HTR-8/SVneo (cell line): ENCODE results near the gene PLG.
"Not testable (repeated sequence)": the region's sequence is repeated elsewhere in the genome, so short reads cannot be mapped to it uniquely, and the experiment has no call there.

Experiments
- DNase-seq: peaks from one replicate; pipeline ENCODE4 v3.0.0; 2011; ENCODE audit warnings: low spot score, mixed read lengths; ENCODE audit not compliant: insufficient read length
- FAIRE-seq: peaks from 2 replicates; lab custom pipeline; 2011; peaks lifted over from hg19 to GRCh38; lab: Jason Lieb, UNC

The PLG gene

GRCh38 chr6:160696884-160697283 is 5.2 kb upstream of the PLG start:
- not testable (repeated sequence) for DNase-seq, FAIRE-seq

GRCh38 chr6:160697826-160698225 is 4.2 kb upstream of the PLG start:
- DNase-seq = no peak

GRCh38 chr6:160704688-160705087 is 2.6 kb downstream of the PLG start:
- not testable (repeated sequence) for DNase-seq, FAIRE-seq

More at GRCh38 chr6:160697826-160698225, 4.2 kb upstream of the PLG start:
- FAIRE-seq = no peak

- not testable (repeated sequence) for DNase-seq, FAIRE-seq
Observed at GRCh38 chr6:160708993-160709392, 6.9 kb downstream of the PLG start.

- FAIRE-seq = no peak
- DNase-seq = no peak
Observed at GRCh38 chr6:160714731-160715316, 12.8 kb downstream of the PLG start.

- FAIRE-seq (no peak), DNase-seq (no peak)
Observed at GRCh38 chr6:160730911-160731310, 28.9 kb downstream of the PLG start.

GRCh38 chr6:160733050-160733646 is 31.1 kb downstream of the PLG start:
- FAIRE-seq = no peak
- DNase-seq = no peak

- FAIRE-seq = no peak
- no peak for DNase-seq
Observed at GRCh38 chr6:160734627-160735026, 32.6 kb downstream of the PLG start.

- DNase-seq = no peak
- no peak for FAIRE-seq
Observed at GRCh38 chr6:160735523-160735922, 33.5 kb downstream of the PLG start.

GRCh38 chr6:160737934-160738333 is 35.9 kb downstream of the PLG start:
- DNase-seq (no peak), FAIRE-seq (no peak)

- no peak for FAIRE-seq
- DNase-seq = no peak
Observed at GRCh38 chr6:160739955-160740354, 37.9 kb downstream of the PLG start.

GRCh38 chr6:160741012-160741411 is 39.0 kb downstream of the PLG start:
- DNase-seq = not testable (repeated sequence)
- FAIRE-seq = peak; percentile 48

GRCh38 chr6:160742090-160742489 is 40.0 kb downstream of the PLG start:
- FAIRE-seq (no peak), DNase-seq (no peak)

- peak; percentile 13 for FAIRE-seq
- DNase-seq = no peak
Observed at GRCh38 chr6:160750276-160750689, 48.2 kb downstream of the PLG start.

GRCh38 chr6:160753211-160753610 is 51.2 kb downstream of the PLG start:
- not testable (repeated sequence) for DNase-seq, FAIRE-seq

- FAIRE-seq = no peak
- DNase-seq = no peak
Observed at GRCh38 chr6:160755165-160755564, 53.1 kb downstream of the PLG start.

GRCh38 chr6:160756021-160756420 is 54.0 kb downstream of the PLG start:
- DNase-seq (no peak), FAIRE-seq (no peak)

GRCh38 chr6:160756871-160757270 is 54.8 kb downstream of the PLG start:
- no peak for DNase-seq

GRCh38 chr6:160764847-160765246 is 62.8 kb downstream of the PLG start:
- no peak for DNase-seq
- FAIRE-seq = peak; percentile 55

More at GRCh38 chr6:160756871-160757270, 54.8 kb downstream of the PLG start:
- no peak for FAIRE-seq

- DNase-seq (no peak), FAIRE-seq (no peak)
Observed at GRCh38 chr6:160765412-160765811, 63.4 kb downstream of the PLG start.

GRCh38 chr6:160766657-160766988 is 64.6 kb downstream of the PLG start:
- FAIRE-seq (no peak), DNase-seq (no peak)
